Globus pallidus (tissue), 1 donor: ENCODE measurements around the gene NPTN.
"Not testable (repeated sequence)": the region's sequence is repeated elsewhere in the genome, so short reads cannot be mapped to it uniquely, and the experiment has no call there.

ENCODE experiments used
- DNase-seq: peaks from one replicate; pipeline ENCODE4 v3.0.0-alpha.2; 2015; ENCODE audit warnings: low spot score

Gene NPTN

DNA sequence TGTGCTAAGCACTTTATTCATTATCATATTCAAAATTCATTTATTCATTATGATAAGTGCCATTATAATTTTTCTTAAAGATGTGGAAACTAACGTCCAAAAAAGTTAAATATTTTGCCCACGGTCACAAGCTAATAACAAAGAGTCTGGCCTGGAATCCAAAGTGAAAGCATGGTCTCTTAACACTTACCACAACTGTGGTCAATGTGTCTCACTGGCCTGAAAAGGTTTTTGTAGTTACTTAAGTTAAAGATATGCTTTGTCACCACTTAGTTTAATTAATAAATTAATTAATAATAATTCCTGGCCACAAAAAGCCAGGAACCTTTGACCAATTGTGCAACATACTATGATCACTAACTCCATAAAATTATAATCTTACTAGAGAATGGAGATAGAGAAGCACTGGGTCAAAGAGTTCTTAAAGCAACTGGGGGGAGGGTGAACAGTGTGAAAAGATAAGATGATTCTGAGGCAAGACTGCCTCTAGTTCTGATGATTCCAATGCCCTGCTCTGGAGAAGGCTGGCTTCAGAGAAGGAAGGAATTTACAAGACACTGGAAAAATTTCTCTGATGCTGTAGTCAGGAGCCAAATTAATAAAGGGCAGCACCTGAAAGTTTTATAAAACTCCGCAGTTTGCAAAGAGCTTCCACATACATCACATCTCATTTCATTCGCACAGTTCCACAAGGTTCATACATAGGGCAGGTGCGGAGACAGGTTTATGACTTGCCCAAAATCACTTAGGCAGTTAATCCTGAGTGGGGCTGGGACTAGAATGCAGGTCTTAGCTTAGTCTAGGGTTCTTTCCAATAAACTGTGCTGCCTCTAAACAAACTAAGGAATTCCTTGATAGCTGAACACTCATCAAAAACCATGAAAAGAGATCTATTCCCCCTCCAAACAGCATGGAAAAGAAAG, 32.5 kb downstream of the NPTN start:
- DNase-seq: no peak

DNA sequence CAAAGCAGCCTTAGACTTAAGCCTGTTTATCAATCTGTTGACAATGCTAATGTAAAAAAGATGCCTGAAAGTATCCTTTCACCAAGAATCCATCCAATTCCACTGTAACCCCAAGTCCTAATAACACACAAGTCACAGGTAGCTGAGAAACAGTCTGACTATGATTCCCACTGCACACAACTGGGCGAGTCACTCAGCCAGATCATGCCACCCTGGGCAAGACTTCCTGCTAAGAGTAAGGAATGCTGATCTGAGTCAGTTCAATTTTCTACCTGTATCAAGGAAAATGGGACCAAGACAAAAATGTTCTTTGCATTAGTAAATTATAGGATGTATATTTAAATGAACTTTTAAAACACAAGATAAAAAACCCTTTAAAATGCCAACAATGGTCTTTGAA, 33.3 kb downstream of the NPTN start:
- DNase-seq: no peak

DNA sequence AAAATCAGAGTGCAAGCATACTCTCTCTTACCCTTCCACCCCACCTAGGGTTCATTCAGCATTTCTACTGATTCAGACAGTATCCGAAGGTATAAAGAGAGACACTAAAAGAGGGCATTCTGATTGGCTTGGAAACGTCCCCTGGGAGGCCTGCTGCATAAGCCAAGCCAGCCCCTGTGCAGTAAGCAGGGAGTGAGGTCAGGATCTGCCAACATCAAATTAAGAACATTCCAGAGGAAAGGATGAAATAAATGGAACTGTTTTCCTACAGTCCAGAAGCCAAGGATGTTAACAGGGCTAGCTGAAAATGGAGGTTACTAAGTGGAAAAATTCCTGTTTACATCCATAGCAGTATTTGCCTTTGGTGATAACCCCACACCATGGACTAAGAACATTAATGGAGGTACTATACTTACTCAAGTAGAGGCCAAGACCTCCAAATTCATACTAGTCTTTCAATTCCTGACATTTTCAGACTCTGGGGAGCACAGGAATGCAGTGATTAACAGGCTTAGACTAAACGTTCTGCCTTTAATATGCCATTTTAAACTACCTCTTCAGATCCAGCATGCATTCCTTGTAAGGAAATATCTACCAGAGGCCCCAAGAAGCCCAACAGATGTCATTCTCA, 34.5 kb downstream of the NPTN start:
- DNase-seq: no peak

DNA sequence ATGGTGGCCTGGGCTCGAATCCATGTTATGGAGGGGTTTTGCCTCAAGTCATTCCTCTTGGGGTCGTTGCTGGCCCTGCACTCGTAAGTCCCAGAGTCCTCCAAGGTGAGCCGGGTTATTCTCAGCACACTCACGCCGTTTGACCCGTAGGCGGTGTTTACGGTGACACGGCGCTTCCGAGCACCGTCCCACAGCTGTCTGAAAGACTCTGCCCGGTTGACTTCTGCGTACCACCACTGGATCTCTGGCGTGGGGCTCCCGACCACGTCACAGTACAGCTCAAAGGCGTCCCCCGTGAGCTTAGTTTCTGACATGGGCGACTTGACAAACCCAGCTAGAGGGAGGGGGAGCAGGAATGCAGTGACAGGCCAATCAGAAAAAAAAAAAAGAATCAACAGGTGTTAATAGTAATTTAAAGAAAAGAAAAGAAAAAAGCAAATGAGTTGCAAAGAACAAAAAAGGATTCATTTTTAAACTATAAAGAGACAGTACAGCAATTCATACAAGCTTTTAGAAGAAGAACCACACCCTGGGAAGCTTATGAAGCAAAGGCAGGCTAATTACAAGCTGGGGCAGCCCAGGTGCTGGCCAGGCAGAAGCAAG, 36.1 kb downstream of the NPTN start:
- DNase-seq: no peak

DNA sequence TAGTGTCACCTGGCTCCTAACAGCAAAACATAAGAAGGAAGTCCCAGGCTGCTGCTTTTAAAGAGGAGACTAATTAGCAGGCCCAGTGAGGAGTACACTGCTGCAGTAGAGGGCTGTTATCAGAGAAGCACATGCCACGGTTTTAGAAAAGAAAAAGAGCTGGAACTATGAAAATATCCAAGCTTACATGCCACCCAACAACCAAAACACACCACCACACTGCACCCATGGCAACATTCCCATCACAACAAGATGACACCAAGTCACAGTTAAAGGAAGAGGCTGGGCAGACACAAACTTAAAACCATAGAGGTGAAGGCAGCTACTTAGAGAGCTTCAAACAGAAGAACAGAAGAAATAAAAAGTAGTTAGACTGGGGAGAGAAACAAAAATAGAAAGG, 37.0 kb downstream of the NPTN start:
- no peak for DNase-seq

DNA sequence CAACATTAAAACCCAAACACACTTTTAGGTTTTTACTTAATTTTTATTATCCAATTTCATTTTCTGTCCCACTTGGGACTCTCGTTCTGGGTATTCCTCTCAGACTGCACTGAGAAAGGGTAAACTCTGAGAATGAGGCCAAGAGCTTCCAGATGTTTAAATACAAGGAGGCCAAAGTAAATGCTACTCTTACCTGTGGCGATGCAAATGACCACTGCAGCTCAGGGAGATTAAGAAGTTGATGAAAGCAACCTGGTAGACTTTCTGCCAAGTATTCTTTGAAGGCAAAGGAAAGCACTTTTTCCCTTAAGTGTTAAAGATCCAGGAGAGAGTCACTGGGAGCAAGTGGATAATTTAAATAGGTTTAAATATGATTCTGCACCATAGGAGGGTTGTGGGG, 39.1 kb downstream of the NPTN start:
- no peak for DNase-seq

DNA sequence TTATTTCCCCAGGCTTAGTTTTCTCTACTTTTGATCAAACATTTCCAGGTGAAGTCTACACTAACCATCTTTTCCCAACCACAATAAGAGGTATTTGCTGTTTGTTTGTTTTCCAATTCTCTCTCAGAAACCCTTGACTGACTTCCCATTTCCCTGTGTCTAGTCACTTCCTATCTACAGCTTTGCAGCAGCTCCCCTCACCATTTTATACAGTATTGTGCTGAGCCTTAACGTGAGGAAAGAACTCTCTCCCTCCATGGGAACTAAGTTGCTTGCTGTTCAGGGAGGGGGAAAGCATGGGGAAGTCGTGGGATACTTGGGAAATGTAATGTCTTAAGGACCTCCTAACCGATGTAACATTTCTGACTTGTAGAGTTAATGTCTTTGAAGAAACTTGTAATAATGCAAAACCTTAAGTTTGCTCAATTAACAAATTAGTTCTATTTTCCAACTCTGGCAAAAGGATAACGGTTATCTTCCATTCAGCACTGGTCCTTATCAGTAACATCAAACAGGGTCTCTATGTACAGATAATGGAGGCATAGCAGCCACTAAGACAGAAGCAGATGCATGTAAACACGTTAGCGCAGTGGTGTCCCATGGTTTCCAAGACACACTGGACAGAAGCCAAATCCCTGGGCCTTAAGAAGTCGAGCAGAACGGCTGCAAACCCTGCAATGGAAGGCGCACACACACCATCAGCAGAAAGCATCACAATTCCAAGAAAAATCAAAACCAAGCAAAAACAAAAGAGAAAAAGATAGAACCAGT, 39.7 kb downstream of the NPTN start:
- no peak for DNase-seq

DNA sequence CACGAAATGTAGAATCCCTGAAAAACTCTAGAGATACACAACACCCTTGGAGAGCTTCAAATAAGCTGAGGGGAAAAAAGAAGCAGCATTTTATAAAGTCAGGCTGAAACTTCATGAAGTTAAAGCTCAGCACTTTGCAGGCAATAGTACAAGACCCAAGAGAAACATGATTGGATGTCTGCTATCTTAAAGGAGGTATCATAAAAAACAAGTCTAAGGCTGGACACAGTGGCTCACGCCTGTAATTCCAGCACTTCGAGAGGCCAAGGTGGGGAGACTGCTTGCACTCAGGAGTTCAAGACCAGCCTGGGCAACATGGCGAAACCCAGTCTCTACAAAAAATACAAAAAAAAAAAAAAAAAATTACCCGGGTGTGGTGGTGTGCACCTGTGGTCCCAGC, 42.9 kb downstream of the NPTN start:
- no peak for DNase-seq

DNA sequence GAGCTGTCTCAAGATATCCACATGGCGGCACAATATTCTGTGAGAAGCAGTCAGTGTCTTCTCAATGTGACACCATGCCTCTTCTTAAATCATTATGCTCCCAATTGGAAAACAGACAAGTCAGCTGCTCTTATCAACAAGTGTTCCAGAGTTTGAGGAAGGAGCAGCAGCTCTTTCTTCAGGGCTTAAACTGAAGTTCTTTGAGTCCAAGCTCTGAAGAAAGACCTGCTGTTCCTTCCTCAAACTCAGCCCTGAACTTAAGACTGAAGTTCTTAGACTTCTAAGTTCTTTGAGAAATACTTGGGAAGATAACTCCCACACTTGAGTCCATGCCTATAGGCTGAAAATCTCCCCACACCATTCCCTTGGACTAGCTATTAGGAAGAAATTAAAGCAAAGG, 43.4 kb downstream of the NPTN start:
- DNase-seq: no peak

DNA sequence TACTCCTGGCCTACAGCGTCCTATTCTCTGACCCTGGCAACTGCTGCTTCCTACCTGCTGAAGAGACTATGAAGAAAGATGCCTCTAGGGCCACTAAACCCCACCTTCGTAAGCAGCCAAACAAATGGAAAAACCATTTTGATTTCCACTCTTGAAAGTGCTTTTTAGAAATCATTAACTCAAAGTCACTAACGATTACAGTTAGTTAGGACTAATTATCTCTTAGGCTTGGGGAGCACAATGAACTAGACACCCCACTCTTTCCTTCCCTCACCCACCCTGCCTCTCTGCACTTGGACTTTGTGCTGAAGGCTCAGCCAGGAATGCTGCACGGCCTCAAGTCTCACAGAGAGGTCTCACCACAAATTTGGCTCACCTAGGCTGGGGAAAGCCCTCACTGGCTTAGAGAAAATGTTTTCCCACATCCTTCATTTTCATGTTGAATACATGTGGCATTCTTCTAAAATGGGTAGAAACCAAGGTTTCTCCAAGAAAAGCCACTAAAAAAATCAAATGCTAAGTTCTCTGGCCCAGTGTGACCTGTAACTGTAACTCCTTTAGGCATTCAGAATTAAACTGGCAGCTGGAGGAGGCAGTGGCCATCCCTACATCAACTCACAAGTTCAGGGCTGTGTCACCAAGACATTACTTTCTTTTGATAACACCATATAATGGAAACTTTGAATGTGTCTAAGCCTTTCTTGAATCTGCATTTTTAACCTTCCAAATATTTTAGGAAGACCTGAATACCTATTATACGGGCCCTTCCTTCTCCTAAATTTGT, 47.1 kb downstream of the NPTN start:
- DNase-seq: no peak

DNA sequence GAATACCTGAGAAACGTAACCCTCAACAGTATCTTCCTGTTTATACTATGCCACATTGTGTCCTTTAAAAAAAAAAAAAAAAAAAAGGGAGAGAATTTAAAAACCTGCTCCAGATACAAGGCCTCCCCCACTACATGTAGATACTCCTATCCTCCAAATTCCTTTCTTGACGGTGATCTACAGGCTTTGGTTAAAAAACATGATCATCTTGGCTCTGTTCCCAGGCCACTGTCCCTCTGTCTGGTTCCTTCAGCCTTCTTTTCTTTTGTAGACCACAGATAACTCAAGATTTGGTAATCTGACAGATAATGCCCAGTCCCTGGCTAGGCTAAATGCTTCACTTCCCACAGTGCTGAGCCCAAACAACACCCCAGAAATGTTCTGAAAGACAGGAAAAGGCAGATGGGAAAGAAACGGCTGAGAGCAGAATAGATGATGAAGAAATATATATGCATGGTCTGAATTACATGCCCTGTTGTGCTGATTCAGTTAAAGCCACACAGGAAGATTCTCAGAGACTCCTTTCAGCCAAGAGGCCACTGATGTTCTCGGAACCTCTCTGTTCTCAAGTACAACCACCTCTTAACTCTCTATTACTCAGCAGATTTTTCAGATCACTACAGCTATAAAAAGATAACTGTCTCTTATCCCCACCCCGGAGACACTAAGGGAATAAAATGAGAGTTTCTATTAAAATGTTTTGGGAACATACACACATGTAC, 48.3 kb downstream of the NPTN start:
- no peak for DNase-seq

DNA sequence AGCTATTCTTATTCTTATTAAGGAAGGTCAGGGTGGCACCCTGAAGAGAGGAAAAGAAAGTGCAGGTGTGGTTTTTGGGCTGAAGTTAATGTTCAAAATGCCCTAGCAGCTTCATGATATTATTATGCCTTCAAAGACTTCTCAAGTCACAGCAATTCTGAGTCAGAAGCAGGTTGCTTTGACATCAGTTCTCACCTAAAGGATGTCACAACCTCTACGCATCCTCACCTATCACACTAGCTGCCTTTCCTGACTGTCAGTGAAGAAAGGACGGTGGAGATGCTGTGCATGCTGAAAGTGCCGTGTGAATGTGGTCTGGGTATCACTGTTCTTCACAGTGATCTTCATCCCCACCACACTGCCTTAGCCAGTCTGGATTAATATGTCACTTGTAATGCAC, 49.6 kb downstream of the NPTN start:
- no peak for DNase-seq

DNA sequence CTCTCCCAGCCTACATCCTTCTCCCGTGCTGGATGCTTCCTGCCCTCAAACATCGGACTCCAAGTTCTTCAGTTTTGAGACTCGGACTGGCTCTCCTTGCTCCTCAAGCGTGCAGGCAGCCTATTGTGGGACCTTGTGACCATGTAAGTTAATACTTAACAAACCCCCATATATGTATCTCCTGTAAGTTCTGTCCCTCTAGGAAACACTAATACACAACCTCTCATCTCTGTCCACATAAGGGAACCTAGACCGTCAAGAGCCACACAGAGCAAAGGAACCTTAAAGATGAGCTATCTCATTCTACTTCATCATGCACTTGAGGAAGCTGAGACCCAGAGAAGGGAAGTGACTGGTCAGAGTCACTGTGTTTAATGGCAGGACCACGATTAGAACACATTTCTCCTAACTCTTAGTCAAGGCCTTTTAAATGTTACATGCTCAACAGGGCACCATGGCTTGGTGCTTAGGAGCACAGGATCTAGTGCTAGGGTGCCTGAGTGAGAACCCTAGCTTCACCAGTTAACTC, 50.3 kb downstream of the NPTN start:
- DNase-seq: no peak

DNA sequence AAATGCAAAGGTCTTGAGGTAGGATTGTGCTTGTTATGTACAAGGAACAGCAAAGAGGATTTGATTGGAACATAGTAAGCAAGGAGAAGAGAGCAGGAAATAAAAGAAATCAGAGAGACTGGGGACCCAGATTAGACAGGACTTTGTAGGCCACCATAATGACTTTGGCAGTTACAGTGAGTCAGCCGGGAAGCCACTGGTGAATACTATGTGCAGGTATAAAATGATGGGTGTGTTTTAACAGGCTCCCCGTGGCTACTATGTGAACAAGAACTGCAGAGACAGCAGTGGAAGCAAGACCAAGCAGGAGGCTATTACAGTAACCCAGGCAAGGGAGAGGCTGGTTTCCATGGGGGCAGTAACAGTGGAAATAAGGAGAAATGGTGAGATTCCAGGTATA, 55.2 kb downstream of the NPTN start:
- no peak for DNase-seq

DNA sequence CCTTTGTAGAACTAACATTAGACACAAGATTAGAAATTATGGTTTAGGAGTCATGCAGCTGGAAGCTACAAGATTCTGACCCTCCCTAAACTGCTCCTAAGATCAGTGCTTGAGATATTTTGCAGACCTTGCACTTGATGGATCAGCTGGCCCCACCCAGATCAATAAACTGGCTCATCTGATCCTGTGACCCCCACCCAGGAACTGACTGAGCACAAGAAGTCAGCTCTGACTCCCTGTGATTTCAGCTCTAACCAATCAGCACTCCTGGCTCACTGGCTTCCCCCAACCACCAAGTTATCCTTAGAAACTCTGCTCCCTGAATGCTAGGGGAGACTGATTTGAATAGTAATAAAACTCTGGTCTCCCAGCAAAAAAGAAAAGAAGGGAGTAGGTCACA, 55.6 kb downstream of the NPTN start:
- DNase-seq: not testable (repeated sequence)

DNA sequence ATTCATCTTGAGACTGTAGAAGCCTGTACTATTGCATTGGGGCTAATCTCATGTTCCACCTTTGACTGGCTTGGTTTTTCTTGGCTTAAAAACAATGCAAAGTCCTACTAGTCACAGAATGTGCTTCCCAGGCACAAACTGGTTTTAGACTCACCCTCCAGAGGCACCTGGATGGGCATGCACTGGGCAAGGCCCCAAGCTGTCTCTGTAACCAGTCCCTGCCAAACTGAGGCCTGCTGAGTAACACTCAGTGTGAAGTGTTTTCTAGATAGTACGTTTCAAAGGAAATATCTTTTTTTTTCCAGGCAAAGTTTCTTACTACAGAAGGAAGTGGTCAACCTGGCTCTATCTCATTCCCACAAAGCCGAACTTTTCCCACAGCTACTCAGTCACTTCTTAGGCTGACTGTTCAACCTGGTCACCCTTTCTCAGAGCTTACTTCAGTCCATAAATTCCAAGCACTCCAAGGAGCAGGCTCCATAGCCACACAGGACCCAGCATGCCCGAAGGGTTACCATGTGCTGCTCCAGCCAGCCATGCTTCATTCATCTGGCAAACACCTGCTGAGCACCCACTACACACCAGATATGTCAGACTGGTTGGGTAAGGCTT, 57.4 kb downstream of the NPTN start:
- no peak for DNase-seq

DNA sequence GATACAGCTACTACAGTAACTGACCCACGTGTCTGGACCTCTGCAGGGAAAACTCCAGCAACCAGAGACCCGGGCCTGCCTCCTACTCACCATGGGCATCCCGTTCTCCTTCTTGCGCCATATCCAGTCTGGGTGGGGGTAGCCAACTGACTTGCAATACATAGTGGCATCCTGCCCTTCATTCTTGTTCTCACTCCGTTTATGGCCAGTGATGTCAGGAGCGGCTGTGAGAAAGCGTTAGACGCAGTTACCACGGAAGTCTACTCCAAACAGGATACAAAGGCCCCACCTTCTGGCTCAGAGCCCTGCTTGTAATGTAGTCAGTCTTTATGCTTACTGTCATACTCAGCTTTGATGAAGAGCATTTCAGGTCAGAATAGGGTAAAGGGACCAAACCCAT, 59.6 kb downstream of the NPTN start:
- DNase-seq: no peak

DNA sequence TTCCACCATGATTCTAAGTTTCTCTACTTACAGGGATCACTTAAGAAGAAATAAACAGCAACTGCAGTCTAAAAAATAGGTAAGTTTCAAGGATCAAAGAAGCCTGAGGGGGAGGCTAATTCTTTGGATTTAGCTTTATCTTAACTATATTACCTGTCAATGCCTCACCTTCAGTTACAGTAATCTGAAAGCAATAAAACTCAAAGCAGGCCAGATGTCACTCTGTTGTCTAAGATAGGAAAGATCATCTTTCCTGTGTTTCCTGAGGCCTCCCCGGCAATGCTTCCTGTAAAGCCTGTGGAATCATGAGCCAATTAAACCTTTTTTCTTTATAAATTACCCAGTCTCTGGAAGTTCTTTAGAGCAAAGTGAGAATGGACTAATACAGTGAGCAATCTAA, 60.2 kb downstream of the NPTN start:
- DNase-seq: no peak

DNA sequence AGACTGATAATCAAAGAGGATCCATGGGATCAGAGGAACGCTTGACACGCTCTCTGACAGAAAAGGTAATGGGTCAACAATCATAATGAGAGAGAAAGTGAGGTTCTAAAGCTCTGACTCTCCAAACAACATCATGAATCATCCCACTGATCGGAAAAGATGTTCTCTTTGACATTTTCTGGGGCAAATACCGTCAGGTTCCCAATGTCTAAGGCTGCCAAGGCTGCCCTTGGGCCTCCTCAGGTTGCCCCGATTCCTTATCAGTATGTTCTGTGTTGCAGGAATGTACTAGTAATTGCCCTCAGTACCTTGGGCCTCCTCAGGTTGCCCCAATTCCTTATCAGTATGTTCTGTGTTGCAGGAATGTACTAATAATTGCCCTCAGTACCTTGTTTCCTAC, 60.9 kb downstream of the NPTN start:
- no peak for DNase-seq

DNA sequence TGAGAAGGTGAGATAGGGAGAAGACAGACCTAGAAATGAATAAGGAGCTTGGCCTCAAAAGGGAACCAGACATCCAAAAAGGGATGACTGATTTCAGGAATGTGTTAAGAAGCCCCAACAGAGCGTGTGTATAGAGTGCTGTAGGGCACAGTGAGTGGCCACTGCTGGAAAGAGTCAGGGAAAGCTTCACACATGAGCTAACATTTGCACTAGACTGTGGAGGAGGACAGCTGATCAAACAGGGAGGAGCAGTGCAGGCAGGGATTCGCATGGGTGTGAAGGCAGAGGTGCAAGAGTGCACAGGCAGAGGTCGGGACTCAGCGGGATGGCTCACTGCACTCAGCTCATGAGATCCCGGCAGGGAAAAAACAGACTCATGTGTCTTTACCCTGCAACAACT, 61.8 kb downstream of the NPTN start:
- DNase-seq: no peak
